Sciatic nerve (tissue), 2 donors: Measurements from ENCODE around the gene AKAP9. TPM values are rescaled to one million over a fixed set of nuclear protein-coding genes. Genes with fewer than 3 reads are reported as not detected.
"Not testable (repeated sequence)": the region's sequence is repeated elsewhere in the genome, so short reads cannot be mapped to it uniquely, and the experiment has no call there.

Experiments used
- ATAC-seq: fragments of 200-7000 bp; cut with Tn5 transposase; one replicate; pipeline ENCODE4 v1.9.1; 2020; ENCODE audit warnings: mild to moderate bottlenecking, moderate library complexity
- DNase-seq: peaks from one replicate; pipeline ENCODE4 v3.0.0-alpha.2; 2020; ENCODE audit warnings: low spot score
- intact Hi-C: fragments of 100-400 bp; cut with DNase I; formaldehyde crosslinking; loops from one replicate; pipeline ENCODE4 v1.14.2; 2022
- total RNA-seq: library from RNA; stranded (reverse); fragmentation: NEBNext Ultra II Directional; extraction: Animal tissue kit (Norgen Biotek cat#: 25700); gene quantifications from one replicate; pipeline ENCODE4 v1.2.1, GENCODE V29; 2021
- donor health status: DM: no; HTN: no; CAD: no.
- donor health status: DM: no; HTN: no; CAD: no.

The AKAP9 gene
- total RNA-seq, 1 donor from 2014 or later: 84.5 TPM

DNA sequence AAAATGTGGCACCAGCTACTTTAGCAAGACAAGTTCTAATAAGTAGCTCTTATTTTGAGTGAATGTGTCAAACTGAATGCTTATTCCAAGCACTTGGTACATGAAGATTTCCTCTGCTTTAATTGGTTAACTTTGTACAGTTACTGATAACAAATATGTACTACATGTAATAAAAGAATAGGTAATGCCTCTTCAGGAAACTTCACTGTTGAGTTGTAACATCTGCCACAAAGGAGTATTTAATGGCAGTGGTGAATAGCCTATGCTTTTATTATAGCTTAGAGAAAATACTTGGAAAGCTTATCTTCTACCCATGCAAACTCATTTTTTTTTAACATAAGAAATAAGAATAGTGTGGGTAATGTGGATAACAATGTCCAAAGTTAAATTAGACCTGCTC lies 111.0 kb downstream of the AKAP9 start:
- no peak for DNase-seq
- intact Hi-C loops: no loop called here
- ATAC-seq: no peak

GRCh38 chr7:92052159-92052558 lies 111.5 kb downstream of the AKAP9 start:
- no peak for ATAC-seq
- intact Hi-C loops: no loop called here
- DNase-seq: no peak

- no peak for DNase-seq
- ATAC-seq: no peak
- intact Hi-C loops: no loop called here
These were observed 112.0 kb downstream of the AKAP9 start for GRCh38 chr7:92052684-92053083.

- intact Hi-C loops: no loop called here
- DNase-seq (no peak), ATAC-seq (no peak)
These were observed 112.7 kb downstream of the AKAP9 start for GRCh38 chr7:92053312-92053711.

DNA sequence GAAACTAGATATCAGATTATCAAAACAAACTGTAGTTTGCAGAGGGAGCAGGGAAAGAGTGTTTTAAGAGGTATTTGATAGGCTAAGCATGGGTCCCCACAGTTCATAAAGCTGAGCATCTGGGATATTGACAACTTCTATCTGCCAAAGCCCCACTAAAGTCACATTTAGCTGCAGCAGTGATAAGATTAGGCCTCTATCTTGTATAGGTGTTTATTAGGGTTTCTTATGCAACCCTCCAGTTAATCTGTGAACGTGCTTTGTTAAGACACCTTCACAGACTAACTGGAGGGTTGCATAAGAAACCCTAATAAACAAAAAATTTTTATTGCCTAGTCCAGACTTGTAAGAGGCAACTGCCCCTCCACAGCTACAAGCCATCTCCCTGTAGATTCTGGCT lies 115.6 kb downstream of the AKAP9 start:
- ATAC-seq (no peak), DNase-seq (no peak)
- intact Hi-C loops: no loop called here

GRCh38 chr7:92057375-92057774 lies 116.7 kb downstream of the AKAP9 start:
- intact Hi-C loops: no loop called here
- ATAC-seq: peak; percentile 49

GRCh38 chr7:92058040-92058439 lies 117.4 kb downstream of the AKAP9 start:
- DNase-seq (no peak), ATAC-seq (no peak)
- intact Hi-C loops: no loop called here

More at GRCh38 chr7:92057375-92057774, 116.7 kb downstream of the AKAP9 start:
- no peak for DNase-seq

DNA sequence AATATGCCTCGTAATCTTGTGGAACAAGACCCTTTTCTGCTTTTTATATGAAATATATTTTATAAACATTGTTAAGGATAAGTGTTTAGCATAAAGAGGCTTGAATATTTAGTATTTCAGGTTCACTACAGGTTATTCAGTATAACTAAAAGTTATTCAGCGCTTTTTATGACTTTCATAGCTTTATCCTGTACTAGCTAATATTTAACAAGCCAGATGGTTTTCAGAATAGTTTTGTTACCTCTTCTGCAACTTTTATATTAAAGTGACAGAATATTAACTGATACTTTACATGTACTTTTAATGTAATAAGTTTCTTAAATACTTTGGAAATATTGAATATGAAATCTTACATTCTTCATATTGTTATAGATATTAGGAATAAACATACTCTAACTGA lies 118.2 kb downstream of the AKAP9 start:
- no peak for ATAC-seq
- intact Hi-C loops: no loop called here
- DNase-seq: no peak

- DNase-seq (no peak), ATAC-seq (no peak)
- intact Hi-C loops: no loop called here
These were observed 120.5 kb downstream of the AKAP9 start for GRCh38 chr7:92061154-92061553.

- ATAC-seq (no peak), DNase-seq (no peak)
- intact Hi-C loops: no loop called here
These were observed 123.9 kb downstream of the AKAP9 start for GRCh38 chr7:92064438-92065029.

- intact Hi-C loops: no loop called here
- ATAC-seq (no peak), DNase-seq (no peak)
These were observed 130.4 kb downstream of the AKAP9 start for GRCh38 chr7:92071032-92071431.

DNA sequence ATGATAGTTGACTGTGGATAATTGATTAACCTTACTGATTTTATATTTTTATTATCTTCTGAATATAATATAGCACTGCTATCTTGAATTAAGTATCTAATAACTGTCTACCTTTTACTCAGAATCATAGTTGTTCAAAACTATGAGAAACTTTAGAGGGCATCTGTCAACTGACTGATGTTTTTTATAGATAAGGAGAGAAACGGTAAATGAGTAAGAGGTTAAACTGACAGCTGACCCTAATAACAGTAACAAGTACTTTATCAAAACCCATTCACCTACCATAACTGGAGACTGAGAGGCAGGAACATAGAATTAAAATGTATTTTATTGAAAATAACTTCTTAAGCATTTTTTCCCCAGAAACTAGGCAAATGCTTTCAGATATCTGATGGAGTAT lies 131.5 kb downstream of the AKAP9 start:
- intact Hi-C loops: no loop called here
- DNase-seq (no peak), ATAC-seq (no peak)

GRCh38 chr7:92072708-92073107 lies 132.0 kb downstream of the AKAP9 start:
- ATAC-seq (no peak), DNase-seq (no peak)
- intact Hi-C loops: no loop called here

DNA sequence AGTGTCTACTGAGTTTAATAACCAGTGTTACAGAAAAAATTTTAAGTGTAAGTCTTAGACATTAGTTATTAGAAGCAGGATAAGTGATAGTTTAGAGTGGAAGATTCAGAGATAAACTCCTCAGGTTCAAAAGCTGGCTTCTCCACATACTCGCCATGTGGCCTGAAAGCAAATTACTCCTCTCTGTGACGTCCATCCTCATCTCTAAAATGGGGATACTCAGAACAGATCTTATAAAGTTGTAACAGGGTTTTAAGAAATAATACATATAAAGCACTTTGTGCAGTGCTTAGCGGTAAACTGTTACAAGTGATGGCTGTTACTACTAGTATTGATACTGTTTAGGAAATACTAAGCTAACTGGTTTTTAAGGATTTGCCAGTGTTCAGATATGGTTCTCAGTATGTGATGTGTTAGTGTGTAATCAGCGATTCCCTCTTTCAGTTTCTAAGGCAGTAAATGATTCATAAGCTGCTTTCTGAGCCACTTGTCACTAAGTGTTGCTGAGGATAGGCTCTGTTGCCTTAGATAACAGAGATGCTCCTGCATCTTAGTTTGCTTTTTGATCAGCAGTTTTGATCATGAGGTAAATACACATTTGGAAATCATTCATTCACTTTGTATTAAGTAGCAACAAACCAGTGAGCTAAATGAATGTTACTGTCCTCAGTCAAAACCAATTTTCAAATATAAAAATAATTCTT lies 134.9 kb downstream of the AKAP9 start:
- intact Hi-C loops: no loop called here
- DNase-seq (no peak), ATAC-seq (no peak)

DNA sequence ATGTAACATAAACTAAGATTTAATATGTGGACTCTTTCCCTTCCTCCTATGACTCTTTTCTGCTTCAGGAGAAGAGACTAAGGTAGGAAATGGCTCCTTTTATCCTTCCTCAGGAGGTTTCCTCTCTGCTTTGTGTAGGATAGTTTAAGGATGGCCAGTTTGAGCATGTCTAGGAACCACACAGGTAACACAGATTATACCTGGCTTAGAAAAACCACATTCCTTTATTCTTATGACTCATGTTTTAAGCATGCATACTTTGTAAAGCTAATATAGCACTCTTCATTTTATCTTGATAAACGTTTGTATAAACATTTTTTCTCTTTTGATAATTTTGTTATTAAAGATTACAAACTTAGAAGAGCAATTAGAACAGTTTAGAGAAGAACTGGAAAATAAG lies 135.8 kb downstream of the AKAP9 start:
- no peak for DNase-seq
- intact Hi-C loops: no loop called here
- ATAC-seq: no peak

DNA sequence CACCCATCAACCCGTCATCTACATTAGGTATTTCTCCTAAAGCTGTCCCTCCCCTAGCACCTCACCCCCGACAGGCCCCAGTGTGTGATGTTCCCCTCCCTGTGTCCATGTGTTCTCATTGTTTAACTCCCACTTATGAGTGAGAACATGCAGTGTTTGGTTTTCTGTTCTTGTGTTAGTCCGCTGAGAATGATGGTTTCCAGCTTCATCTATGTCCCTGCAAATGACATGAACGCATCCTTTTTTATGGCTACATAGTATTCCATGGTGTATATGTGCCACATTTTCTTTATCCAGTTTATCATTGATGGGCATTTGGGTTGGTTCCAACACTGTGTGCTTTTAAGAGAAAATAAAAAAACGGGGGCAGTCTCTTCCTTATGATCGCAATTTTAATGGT lies 143.3 kb downstream of the AKAP9 start:
- ATAC-seq, intact Hi-C loops, DNase-seq: not testable (repeated sequence)

GRCh38 chr7:92088266-92088665 lies 147.6 kb downstream of the AKAP9 start:
- ATAC-seq: no peak
- no peak for DNase-seq
- intact Hi-C loops: no loop called here

DNA sequence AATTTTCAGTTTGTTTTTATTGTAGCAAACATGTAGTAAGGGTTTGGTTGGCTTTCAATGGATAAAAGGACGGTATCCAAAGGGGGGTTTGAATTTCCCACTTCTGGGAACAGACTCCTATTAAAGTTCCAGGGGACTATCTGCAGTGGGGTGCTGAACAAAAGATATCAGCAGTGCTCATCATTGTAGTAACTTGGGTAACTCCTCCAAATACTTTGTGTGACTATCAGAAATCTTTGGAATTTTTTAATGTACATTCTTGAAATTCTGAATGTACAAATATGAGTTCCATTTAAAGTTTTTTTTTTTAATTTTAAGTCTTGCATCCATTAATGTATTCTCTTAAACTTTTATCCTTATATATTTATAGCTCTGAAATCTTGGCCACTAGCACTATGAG lies 151.5 kb downstream of the AKAP9 start:
- intact Hi-C loops: no loop called here
- DNase-seq (no peak), ATAC-seq (no peak)

DNA sequence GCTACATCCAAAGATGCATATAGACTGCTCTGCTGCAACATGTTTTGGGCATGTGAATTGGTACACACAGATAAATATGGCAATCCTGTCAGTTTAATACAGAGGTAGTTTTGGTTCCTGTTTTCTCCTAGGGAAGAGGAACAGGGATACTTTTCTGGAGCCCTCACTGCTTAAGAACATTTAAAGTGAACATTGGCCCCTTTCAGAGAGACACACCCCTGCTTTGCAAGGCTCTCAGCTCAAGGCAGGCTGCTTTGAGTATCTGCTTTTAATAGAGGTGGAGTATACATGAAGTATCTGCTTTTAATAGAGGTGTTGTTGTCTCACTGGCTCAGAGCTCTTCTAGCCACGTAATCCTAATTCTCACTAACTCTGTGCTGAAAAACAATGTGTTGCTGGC lies 154.7 kb downstream of the AKAP9 start:
- no peak for ATAC-seq
- DNase-seq: no peak
- intact Hi-C loops: no loop called here

GRCh38 chr7:92100534-92100933 lies 159.9 kb downstream of the AKAP9 start:
- no peak for ATAC-seq
- no peak for DNase-seq
- intact Hi-C loops: no loop called here

DNA sequence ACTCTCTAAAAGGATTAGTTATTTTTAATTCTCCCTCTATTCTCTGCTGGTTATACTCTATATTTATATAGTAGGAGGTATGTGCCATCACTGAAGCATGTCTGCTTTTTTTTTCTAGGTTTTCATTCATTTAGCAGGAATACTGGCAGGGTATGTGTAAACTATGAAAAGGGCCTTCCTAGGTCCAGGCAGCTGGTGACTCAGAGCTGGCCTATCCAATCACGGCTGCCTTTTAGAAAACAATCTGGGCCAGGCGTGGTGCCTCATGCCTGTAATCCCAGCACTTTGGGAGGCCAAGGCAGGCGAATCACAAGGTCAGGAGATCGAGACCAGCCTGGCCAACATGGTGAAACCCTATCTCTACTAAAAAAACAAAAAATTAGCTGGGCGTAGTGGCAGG lies 162.2 kb downstream of the AKAP9 start:
- intact Hi-C loops, DNase-seq, ATAC-seq: not testable (repeated sequence)
